WTC11 (cell line): ENCODE data around the gene GORAB.

Source experiments
- GRHL2 ChIP-seq: fragments of 250-450 bp; sonication (Bioruptor Pico); IDR thresholded peaks from 2 replicates; pipeline ENCODE4 v1.8.0; 2022; ENCODE audit warnings: mild to moderate bottlenecking, moderate library complexity; ENCODE audit not compliant: insufficient replicate concordance, severe bottlenecking
- NFE2L1 ChIP-seq: sonication (generic); formaldehyde crosslinking; IDR thresholded peaks from 2 replicates; pipeline ENCODE4 v1.8.1; 2023; ENCODE audit warnings: missing genetic modification reagents
- TF ChIP-seq, protein P1 (sequence below): sonication (generic); formaldehyde crosslinking; IDR thresholded peaks from 2 replicates; pipeline ENCODE4 v1.8.1; 2023; ENCODE audit warnings: mild to moderate bottlenecking, moderate library complexity, missing genetic modification reagents
- TF ChIP-seq, protein P2 (sequence below): fragments of 200-600 bp; IDR thresholded peaks from 2 replicates; pipeline ENCODE4 v1.8.0; 2022; ENCODE audit warnings: antibody characterized with exemption
- TF ChIP-seq, protein P3 (sequence below): fragments of 250-450 bp; sonication (Bioruptor Pico); conservative IDR thresholded peaks from 2 replicates; pipeline ENCODE4 v1.9.0; 2021; ENCODE audit warnings: mild to moderate bottlenecking
- TF ChIP-seq, protein P4 (sequence below): sonication (generic); formaldehyde crosslinking; conservative IDR thresholded peaks from 2 replicates; pipeline ENCODE4 v1.8.1; 2022; ENCODE audit warnings: mild to moderate bottlenecking, missing genetic modification reagents

GRCh38 chr1:170498876-170499275 is 33.1 kb upstream of the GORAB start:
- TF ChIP-seq GRHL2 (no peak), NFE2L1 (no peak)
- TF ChIP-seq, protein P1, sequence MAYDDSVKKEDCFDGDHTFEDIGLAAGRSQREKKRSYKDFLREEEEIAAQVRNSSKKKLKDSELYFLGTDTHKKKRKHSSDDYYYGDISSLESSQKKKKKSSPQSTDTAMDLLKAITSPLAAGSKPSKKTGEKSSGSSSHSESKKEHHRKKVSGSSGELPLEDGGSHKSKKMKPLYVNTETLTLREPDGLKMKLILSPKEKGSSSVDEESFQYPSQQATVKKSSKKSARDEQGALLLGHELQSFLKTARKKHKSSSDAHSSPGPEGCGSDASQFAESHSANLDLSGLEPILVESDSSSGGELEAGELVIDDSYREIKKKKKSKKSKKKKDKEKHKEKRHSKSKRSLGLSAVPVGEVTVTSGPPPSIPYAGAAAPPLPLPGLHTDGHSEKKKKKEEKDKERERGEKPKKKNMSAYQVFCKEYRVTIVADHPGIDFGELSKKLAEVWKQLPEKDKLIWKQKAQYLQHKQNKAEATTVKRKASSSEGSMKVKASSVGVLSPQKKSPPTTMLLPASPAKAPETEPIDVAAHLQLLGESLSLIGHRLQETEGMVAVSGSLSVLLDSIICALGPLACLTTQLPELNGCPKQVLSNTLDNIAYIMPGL (CRISPR knock-in tag), result no peak
- TF ChIP-seq, protein P2, sequence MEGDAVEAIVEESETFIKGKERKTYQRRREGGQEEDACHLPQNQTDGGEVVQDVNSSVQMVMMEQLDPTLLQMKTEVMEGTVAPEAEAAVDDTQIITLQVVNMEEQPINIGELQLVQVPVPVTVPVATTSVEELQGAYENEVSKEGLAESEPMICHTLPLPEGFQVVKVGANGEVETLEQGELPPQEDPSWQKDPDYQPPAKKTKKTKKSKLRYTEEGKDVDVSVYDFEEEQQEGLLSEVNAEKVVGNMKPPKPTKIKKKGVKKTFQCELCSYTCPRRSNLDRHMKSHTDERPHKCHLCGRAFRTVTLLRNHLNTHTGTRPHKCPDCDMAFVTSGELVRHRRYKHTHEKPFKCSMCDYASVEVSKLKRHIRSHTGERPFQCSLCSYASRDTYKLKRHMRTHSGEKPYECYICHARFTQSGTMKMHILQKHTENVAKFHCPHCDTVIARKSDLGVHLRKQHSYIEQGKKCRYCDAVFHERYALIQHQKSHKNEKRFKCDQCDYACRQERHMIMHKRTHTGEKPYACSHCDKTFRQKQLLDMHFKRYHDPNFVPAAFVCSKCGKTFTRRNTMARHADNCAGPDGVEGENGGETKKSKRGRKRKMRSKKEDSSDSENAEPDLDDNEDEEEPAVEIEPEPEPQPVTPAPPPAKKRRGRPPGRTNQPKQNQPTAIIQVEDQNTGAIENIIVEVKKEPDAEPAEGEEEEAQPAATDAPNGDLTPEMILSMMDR, result no peak
- TF ChIP-seq, protein P3, sequence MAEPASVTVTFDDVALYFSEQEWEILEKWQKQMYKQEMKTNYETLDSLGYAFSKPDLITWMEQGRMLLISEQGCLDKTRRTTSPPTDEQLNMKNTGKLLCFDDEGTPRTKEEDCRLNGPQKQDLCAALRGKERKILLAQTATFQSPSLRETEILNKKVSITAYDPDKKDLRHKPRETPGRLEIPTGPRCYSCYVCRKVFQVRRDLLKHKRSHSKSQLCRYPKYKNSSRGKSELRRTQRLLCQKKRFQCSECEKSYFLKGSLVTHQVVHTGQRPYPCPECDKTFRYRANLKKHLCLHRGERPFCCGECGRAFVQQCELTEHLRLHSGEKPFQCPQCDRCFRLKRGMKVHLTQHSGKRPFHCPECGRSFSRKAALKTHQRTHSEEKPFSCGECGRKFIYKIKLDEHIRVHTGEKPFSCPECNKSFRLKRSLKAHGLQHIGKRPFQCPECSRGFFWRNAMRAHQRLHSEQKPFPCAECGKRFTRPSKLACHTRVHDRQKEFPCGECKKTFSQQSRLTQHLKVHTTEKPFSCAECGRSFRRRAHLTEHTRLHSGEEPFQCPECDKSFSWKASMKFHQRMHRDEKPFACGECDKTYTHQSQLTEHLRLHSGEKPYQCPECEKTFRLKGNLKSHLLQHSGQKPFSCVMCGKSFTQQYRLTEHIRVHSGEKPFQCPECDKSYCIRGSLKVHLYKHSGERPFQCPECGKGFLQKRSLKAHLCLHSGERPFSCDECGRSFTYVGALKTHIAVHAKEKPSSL, result no peak
- TF ChIP-seq, protein P4, sequence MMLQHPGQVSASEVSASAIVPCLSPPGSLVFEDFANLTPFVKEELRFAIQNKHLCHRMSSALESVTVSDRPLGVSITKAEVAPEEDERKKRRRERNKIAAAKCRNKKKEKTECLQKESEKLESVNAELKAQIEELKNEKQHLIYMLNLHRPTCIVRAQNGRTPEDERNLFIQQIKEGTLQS (CRISPR knock-in tag), result no peak
